ENCODE data around the gene FADS1.

The FADS1 gene

GRCh38 chr11:61764606-61765260 is 52.1 kb downstream of the FADS1 start:
- DNase-seq, result no peak
- Mint-ChIP-seq H3K36me3 (no peaks in the 10 kb centered on the region), H3K27ac (no peak overlapping the region), H3K4me1 (peaks cover 0 to 2% of the 10 kb centered on the region in 2 donors), H3K9me3 (no peaks in the 10 kb centered on the region), H3K4me3 (no peak overlapping the region), H3K27me3 (peaks cover 6 to 20% of the 10 kb centered on the region in 2 donors)
- no peak for ATAC-seq (replicated peaks)

DNA sequence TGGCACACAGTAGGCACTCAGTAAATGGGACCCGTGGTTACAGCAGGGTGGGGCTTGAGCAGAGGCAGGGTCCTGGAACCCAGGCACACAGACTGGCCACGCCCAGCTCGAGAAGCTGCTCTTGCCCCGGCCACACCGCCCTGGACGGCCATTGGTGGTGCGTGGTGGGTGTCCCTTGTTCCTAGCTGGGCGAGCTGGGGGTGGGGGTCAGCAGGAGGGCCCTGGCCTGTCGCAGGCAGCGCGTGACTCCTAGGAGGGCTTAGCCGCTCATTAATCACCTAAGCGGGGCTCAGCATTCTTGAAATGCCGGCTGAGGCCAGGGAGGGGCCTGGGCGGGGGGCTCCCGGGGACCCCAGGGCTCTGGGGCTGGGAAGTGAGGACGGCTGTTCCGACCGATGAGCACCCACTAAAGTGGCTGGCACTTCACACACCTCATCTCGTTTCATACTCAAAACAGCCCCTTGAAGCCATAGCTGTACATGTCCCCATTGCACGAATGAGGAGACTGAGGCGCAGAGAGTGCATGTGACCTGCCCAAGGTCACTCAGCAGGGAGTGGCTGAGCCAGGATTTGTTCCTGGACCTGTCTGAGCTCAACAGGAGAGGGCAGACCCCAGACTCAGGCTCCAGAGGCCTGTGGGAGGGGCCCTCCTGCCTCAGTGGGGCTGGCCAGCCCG is 52.7 kb downstream of the FADS1 start:
- DNase-seq (no peak), ATAC-seq (replicated peaks) (no peak)
- H3K4me3 Mint-ChIP-seq, result no peak overlapping the region
- H3K4me1 Mint-ChIP-seq, result peaks cover 0 to 2% of the 10 kb centered on the region in 2 donors
- H3K36me3 Mint-ChIP-seq, result no peaks in the 10 kb centered on the region
- H3K9me3 Mint-ChIP-seq, result no peaks in the 10 kb centered on the region
- H3K27ac Mint-ChIP-seq, result no peak overlapping the region
- H3K27me3 Mint-ChIP-seq, result peaks cover 6 to 25% of the 10 kb centered on the region in 2 donors

DNA sequence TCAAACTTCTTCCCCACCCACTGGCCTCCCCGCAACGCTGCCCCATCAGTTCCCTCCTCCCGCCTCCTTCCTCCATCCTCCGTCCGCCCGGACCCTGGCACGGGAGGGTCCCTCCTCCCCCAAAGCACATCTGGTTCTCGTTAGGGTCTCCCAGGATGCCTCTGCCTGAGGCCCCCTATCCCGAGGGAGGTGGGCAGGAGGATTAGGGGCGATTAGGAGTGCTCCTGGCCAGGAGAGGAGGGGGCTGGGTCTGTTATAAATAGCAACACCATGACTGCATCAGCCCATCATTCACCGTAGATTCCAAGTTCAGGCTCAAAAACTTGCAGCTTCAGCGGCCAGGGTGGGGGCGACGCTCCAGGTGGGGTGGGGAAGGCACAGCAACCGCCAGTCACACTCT is 54.0 kb downstream of the FADS1 start:
- H3K36me3 Mint-ChIP-seq, result no peaks in the 10 kb centered on the region
- no peaks in the 10 kb centered on the region for H3K9me3 Mint-ChIP-seq
- no peak overlapping the region for H3K27ac Mint-ChIP-seq
- H3K4me3 Mint-ChIP-seq, result no peak overlapping the region
- no peak for ATAC-seq (replicated peaks)
- H3K4me1 Mint-ChIP-seq, result no peaks in the 10 kb centered on the region
- H3K27me3 Mint-ChIP-seq, result peaks cover 11 to 31% of the 10 kb centered on the region in 2 donors
- DNase-seq, result no peak

DNA sequence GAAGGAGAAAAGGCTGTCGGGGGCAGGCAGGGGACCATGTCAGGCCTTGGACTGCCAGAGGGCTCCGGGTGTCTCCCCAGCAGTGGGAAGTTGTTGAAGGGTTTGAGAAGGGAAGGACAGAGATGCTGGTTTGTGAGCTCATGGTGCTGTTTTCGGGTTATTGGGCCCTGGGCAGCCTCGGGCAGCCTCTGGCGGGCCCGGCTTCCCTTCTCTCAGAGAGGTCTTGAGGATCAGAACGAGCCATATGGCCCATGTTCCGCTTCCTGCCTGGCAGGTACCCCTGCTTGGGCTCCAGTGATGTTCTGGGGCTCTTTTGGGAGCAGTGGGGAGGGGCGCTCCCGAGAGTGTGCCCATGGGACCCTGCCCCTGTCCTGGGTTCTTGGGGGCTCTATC is 54.6 kb downstream of the FADS1 start:
- Mint-ChIP-seq H3K36me3 (no peaks in the 10 kb centered on the region), H3K27ac (no peak overlapping the region), H3K4me1 (peaks cover 0 to 1% of the 10 kb centered on the region in 2 donors), H3K4me3 (no peak overlapping the region), H3K9me3 (no peaks in the 10 kb centered on the region), H3K27me3 (peaks cover 11 to 37% of the 10 kb centered on the region in 2 donors)
- ATAC-seq (replicated peaks), result no peak
- no peak for DNase-seq

DNA sequence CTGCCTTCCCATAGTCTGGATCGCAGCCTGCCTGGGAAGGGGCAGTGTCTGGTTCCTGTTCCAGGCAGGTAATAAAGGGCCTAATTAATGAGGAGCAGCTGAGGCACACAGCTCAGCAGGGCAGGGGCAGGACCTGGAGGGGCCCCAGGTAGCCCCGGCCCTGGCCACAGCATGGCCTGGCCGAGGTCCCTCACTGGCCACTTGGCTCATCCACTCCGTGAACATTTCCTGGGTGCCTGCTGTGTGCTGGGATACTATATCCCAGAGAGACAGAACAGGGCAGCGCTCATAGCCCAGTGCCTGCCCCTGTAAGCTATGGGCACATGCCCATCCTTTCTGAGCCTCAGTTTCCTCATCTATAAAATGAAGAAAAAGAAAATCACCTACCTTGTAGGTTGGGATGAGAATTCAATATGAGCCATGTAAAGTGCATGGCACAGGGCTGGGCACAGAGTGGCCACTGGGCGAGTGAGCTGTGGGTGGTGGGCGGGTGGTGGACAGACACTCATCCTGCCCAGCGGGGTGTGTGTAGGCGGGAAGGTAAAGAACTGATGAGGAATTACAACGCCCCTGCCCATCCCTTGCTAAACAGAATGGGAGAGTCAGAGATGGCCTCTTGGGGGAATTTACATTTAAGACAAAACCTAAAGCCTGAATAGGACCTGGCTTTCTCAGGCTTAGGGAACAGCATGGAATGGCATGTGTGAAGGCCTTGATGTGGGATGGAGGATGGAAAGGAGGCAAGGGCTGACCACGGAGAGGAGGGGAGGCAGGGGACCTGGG is 55.2 kb downstream of the FADS1 start:
- H3K4me3 Mint-ChIP-seq, result no peak overlapping the region
- peaks cover 11 to 40% of the 10 kb centered on the region in 2 donors for H3K27me3 Mint-ChIP-seq
- peaks cover 0 to 7% of the 10 kb centered on the region in 2 donors for H3K4me1 Mint-ChIP-seq
- DNase-seq, result no peak
- no peaks in the 10 kb centered on the region for H3K36me3 Mint-ChIP-seq
- H3K9me3 Mint-ChIP-seq, result no peaks in the 10 kb centered on the region
- H3K27ac Mint-ChIP-seq, result no peak overlapping the region
- ATAC-seq (replicated peaks), result no peak

GRCh38 chr11:61760946-61761345 is 55.9 kb downstream of the FADS1 start:
- H3K4me1 Mint-ChIP-seq, result peaks cover 7 to 14% of the 10 kb centered on the region in 2 donors
- H3K27me3 Mint-ChIP-seq, result peaks cover 11 to 44% of the 10 kb centered on the region in 2 donors
- H3K27ac Mint-ChIP-seq, result no peak overlapping the region
- ATAC-seq (replicated peaks), result no peak
- H3K9me3 Mint-ChIP-seq, result no peaks in the 10 kb centered on the region
- H3K36me3 Mint-ChIP-seq, result no peaks in the 10 kb centered on the region
- DNase-seq, result no peak
- no peak overlapping the region for H3K4me3 Mint-ChIP-seq

- DNase-seq (no peak), ATAC-seq (replicated peaks) (no peak)
- H3K4me1 Mint-ChIP-seq, result peaks cover 12 to 18% of the 10 kb centered on the region in 2 donors
- no peaks in the 10 kb centered on the region for H3K36me3 Mint-ChIP-seq
- peaks cover 28 to 70% of the 10 kb centered on the region in 2 donors for H3K27me3 Mint-ChIP-seq
- H3K4me3 Mint-ChIP-seq, result no peak overlapping the region
- no peaks in the 10 kb centered on the region for H3K9me3 Mint-ChIP-seq
- no peak overlapping the region for H3K27ac Mint-ChIP-seq
These were observed 59.5 kb downstream of the FADS1 start for GRCh38 chr11:61757213-61757862.

DNA sequence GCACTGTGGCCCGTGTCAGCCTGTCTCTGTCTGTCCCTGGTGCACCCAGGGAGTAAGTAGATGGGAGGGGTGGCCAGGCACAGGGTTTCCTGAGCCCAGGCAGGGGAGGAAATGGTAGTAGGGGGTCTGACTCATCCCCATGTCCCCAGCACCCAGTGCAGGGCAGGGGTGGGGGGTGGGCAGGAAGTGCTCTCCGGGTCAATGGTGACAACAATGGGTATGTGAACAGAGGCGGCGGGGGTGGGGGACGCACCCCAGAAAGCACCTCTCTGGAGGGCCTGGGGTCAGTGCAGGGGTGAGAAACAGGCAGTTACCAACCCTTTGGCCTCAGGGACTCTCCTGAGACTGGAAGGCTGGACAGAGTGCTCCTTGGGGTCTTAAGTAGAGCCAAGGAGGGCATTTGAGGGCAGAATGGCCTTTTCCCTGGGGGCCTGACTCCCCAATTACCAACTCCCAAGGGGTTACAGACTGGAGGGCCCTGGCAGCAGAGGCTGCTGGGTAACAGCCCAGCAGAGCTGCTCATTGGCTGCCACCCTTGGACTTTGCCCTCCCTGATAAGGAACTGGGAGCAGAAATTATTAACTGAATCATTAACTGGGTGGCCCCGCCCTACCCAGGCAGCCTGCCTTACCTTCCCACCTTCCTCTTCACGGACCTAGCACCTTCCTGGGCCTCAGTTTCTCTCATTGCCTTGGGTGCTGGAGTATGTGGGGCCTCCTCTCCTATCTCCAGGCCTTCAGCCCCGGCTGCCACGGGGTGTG is 60.2 kb downstream of the FADS1 start:
- peaks cover 14 to 18% of the 10 kb centered on the region in 2 donors for H3K4me1 Mint-ChIP-seq
- ATAC-seq (replicated peaks), result peak in 1 of 2 donors; percentile 31
- H3K9me3 Mint-ChIP-seq, result no peaks in the 10 kb centered on the region
- H3K27ac Mint-ChIP-seq, result peak overlapping the region; percentile 69
- H3K4me3 Mint-ChIP-seq, result no peak overlapping the region
- no peak for DNase-seq
- H3K36me3 Mint-ChIP-seq, result no peaks in the 10 kb centered on the region
- H3K27me3 Mint-ChIP-seq, result peaks cover 27 to 69% of the 10 kb centered on the region in 2 donors

DNA sequence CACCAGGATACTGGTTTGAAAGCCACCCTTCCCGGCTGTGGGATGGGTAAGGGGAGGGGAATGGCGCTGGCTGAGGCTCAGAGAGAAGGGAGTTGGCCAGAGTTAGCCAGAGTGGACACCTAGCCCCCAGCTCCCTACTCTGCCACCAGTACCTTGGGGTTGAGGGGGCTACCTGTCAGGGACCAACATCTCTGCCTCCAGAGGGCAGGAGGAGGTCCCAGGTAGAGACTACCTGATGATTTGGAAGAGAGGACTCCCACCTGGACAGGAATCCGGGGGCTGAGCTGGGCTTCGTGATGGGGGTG is 60.7 kb downstream of the FADS1 start:
- no peak overlapping the region for H3K4me3 Mint-ChIP-seq
- no peak for DNase-seq
- H3K27ac Mint-ChIP-seq, result no peak overlapping the region
- ATAC-seq (replicated peaks), result no peak
- peaks cover 29 to 73% of the 10 kb centered on the region in 2 donors for H3K27me3 Mint-ChIP-seq
- peaks cover 14 to 18% of the 10 kb centered on the region in 2 donors for H3K4me1 Mint-ChIP-seq
- no peaks in the 10 kb centered on the region for H3K9me3 Mint-ChIP-seq
- no peaks in the 10 kb centered on the region for H3K36me3 Mint-ChIP-seq

DNA sequence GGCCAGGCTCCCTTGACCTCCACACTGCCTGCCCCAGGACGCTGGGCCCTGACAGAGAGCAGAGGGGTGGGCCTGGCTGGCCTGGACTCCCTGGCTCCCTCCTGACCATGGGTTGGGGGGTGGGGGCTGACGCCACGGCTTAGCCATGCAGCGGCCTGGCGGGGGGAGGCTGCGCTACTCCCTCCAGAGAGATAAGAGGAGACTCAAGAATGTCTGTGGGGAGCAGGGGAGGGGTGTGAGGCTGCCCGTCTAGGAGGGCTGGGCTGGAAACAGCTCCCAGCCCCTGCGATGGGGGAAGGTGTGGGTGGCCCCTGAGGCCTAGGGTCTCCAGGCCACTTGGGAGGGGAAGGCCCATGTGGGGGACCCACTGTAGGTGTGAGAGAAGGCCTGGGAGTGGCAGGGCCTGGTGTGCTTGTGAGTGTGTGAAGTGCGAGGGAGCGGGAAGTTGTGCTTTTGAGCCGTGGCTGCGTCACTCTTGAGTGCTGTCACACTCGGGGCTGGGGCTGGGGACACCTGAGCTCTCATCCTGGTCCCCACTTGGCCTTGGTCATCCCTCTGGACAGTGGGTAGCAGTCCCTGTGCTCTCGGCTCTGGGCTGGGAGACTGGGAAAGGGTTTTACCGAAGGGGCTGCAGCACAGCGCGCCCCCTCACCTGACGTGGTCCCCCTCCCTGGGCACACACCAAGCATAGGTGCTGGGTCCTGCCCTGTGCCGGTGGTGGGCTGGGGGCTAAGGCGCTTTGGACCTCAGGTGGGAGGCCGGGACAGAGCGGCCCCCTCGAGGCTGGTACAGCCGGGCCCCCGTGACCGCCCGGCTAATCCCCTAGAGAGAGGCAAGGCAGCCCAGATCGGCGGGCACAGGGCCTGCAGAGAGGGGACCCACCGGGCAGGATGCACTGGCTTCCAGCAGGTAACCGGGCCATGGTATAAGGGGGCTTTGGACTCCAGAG is 62.0 kb downstream of the FADS1 start:
- peaks cover 14 to 18% of the 10 kb centered on the region in 2 donors for H3K4me1 Mint-ChIP-seq
- H3K4me3 Mint-ChIP-seq, result no peak overlapping the region
- H3K36me3 Mint-ChIP-seq, result no peaks in the 10 kb centered on the region
- peaks cover 39 to 71% of the 10 kb centered on the region in 2 donors for H3K27me3 Mint-ChIP-seq
- ATAC-seq (replicated peaks) (no peak), DNase-seq (no peak)
- no peaks in the 10 kb centered on the region for H3K9me3 Mint-ChIP-seq
- no peak overlapping the region for H3K27ac Mint-ChIP-seq

GRCh38 chr11:61753672-61754071 is 63.1 kb downstream of the FADS1 start:
- DNase-seq (no peak), ATAC-seq (replicated peaks) (no peak)
- Mint-ChIP-seq H3K36me3 (no peaks in the 10 kb centered on the region), H3K9me3 (no peaks in the 10 kb centered on the region), H3K27me3 (peaks cover 43 to 72% of the 10 kb centered on the region in 2 donors), H3K4me3 (peak overlapping the region; percentile 20 to 64), H3K27ac (no peak overlapping the region), H3K4me1 (peaks cover 14 to 18% of the 10 kb centered on the region in 2 donors)

DNA sequence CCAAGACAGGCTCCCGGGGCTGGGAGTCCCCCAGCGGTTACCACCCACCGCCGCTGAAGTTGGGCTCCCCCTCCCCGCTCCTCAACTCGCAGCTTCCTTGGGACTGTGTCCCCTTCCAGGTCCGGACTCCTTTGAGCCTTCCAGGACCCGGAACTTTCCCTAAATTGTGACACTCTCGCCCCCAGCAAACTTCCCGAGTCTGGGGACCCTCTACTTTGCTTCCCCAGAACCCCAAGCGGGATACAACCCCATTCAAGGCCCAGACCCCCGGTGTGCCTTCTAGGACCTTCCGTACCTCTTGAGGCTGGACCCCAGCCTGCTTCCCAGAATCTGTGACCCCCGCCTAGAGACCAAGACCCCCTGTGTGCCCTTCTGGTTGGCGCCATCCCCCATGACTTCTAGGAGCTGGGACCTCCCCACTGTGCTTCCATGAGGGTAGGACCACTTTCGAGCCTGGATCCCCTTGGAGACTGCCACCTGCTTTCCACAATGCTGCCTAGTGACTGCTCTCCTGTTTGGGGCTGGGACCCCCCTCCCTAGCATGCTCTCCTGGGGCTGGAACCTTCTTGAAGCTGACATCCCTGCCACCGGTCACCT is 63.8 kb downstream of the FADS1 start:
- H3K27ac Mint-ChIP-seq, result no peak overlapping the region

More for the DNA sequence above, 63.8 kb downstream of the FADS1 start:
- Mint-ChIP-seq H3K4me3 (peak overlapping the region; percentile 64 to 75), H3K9me3 (no peaks in the 10 kb centered on the region), H3K4me1 (peaks cover 14 to 18% of the 10 kb centered on the region in 2 donors), H3K36me3 (no peaks in the 10 kb centered on the region), H3K27me3 (peaks cover 41 to 74% of the 10 kb centered on the region in 2 donors)
- peak in 1 of 2 donors; percentile 21 for ATAC-seq (replicated peaks)
- no peak for DNase-seq
